Skeletal muscle satellite cell (primary cell): Measurements from ENCODE around the gene PIEZO1. TPM values are rescaled to one million over a fixed set of nuclear protein-coding genes. Genes with fewer than 3 reads are reported as not detected.
A peak's percentile ranks its signal among the peaks of the same experiment; 100 is the strongest.

ENCODE experiments used
- H3K27me3 ChIP-seq: 2 replicates; pipeline ENCODE4 v1.7.0; 2013; ENCODE audit warnings: low read length; ENCODE audit not compliant: control insufficient read depth, insufficient read depth
- H3K36me3 ChIP-seq: 2 replicates; pipeline ENCODE4 v1.7.0; 2013; ENCODE audit warnings: mild to moderate bottlenecking, control low read depth, low read length; ENCODE audit not compliant: insufficient read depth
- H3K4me1 ChIP-seq: 2 replicates; pipeline ENCODE4 v1.7.0; 2013; ENCODE audit warnings: low read length; ENCODE audit not compliant: control insufficient read depth, insufficient read depth
- H3K4me2 ChIP-seq: 2 replicates; pipeline ENCODE4 v1.7.0; 2013; ENCODE audit warnings: mild to moderate bottlenecking, low read length
- H3K4me3 ChIP-seq: 2 replicates; pipeline ENCODE4 v1.7.0; 2013; ENCODE audit warnings: low read length
- H3K9ac ChIP-seq: 2 replicates; pipeline ENCODE4 v1.7.0; 2013; ENCODE audit warnings: mild to moderate bottlenecking, low read depth, low read length, moderate library complexity
- H3K9me3 ChIP-seq: replicated peaks from 2 replicates; pipeline ENCODE4 v1.7.0; 2013; ENCODE audit warnings: mild to moderate bottlenecking, control low read depth, low read length
- total RNA-seq: library from RNA; depleted of rRNA; stranded (reverse); fragments of >200 nt; gene quantifications from 2 replicates; pipeline ENCODE4 v1.2.3, GENCODE V29; 2012; rRNA removed

PIEZO1 gene
- total RNA-seq: 155 and 171 TPM in 2 replicates

GRCh38 chr16:88785106-88785924 lies at the start of gene PIEZO1:
PIEZO1 (minus strand) TSS chr16:88785220; CDS start chr16:88784964, 256 bp downstream.
- no peaks in the 10 kb centered on the region for H3K27me3 ChIP-seq
- H3K9me3 ChIP-seq: no peaks in the 10 kb centered on the region
- peaks cover 31% of the 10 kb centered on the region for H3K4me1 ChIP-seq
- peak within 1 kb of the TSS; percentile 81 for H3K4me3 ChIP-seq
- peak within 1 kb of the TSS; percentile 82 for H3K4me2 ChIP-seq
- H3K9ac ChIP-seq: peak within 1 kb of the TSS; percentile 89
- H3K36me3 ChIP-seq: no peaks in the 10 kb centered on the region

- peaks cover 20% of the 10 kb centered on the region for H3K36me3 ChIP-seq
These were observed 49.6 kb upstream of the PIEZO1 start for GRCh38 chr16:88834670-88835069.

GRCh38 chr16:88833086-88833485 lies 48.1 kb upstream of the PIEZO1 start:
- Histone ChIP-seq H3K27me3 (no peaks in the 10 kb centered on the region), H3K36me3 (peaks cover 13% of the 10 kb centered on the region)

More at GRCh38 chr16:88834670-88835069, 49.6 kb upstream of the PIEZO1 start:
- Histone ChIP-seq H3K27me3 (no peaks in the 10 kb centered on the region), H3K4me1 (no peaks in the 10 kb centered on the region), H3K4me3 (no peak overlapping the region), H3K4me2 (no peak overlapping the region), H3K9me3 (no peaks in the 10 kb centered on the region), H3K9ac (no peak overlapping the region)

GRCh38 chr16:88831838-88832237 lies 46.8 kb upstream of the PIEZO1 start:
- Histone ChIP-seq H3K9me3 (no peaks in the 10 kb centered on the region), H3K9ac (no peak overlapping the region), H3K4me2 (no peak overlapping the region), H3K36me3 (peaks cover 10% of the 10 kb centered on the region), H3K27me3 (no peaks in the 10 kb centered on the region), H3K4me3 (no peak overlapping the region), H3K4me1 (no peaks in the 10 kb centered on the region)

More at GRCh38 chr16:88833086-88833485, 48.1 kb upstream of the PIEZO1 start:
- Histone ChIP-seq H3K4me2 (no peak overlapping the region), H3K9me3 (no peaks in the 10 kb centered on the region), H3K4me1 (no peaks in the 10 kb centered on the region), H3K9ac (no peak overlapping the region), H3K4me3 (no peak overlapping the region)

GRCh38 chr16:88830783-88831182 lies 45.8 kb upstream of the PIEZO1 start:
- H3K4me3 ChIP-seq: no peak overlapping the region
- H3K4me1 ChIP-seq: no peaks in the 10 kb centered on the region
- H3K9ac ChIP-seq: no peak overlapping the region
- H3K4me2 ChIP-seq: no peak overlapping the region
- H3K36me3 ChIP-seq: peaks cover 10% of the 10 kb centered on the region
- no peaks in the 10 kb centered on the region for H3K9me3 ChIP-seq
- H3K27me3 ChIP-seq: no peaks in the 10 kb centered on the region

- Histone ChIP-seq H3K27me3 (no peaks in the 10 kb centered on the region), H3K9me3 (no peaks in the 10 kb centered on the region), H3K4me3 (no peak overlapping the region), H3K36me3 (peaks cover 7% of the 10 kb centered on the region), H3K9ac (no peak overlapping the region), H3K4me2 (no peak overlapping the region), H3K4me1 (no peaks in the 10 kb centered on the region)
These were observed 45.2 kb upstream of the PIEZO1 start for GRCh38 chr16:88830258-88830657.

GRCh38 chr16:88828711-88829110 lies 43.7 kb upstream of the PIEZO1 start:
- no peak overlapping the region for H3K4me2 ChIP-seq
- no peaks in the 10 kb centered on the region for H3K27me3 ChIP-seq
- no peaks in the 10 kb centered on the region for H3K36me3 ChIP-seq
- H3K4me3 ChIP-seq: no peak overlapping the region
- H3K9me3 ChIP-seq: no peaks in the 10 kb centered on the region
- no peak overlapping the region for H3K9ac ChIP-seq
- no peaks in the 10 kb centered on the region for H3K4me1 ChIP-seq

GRCh38 chr16:88827727-88828126 lies 42.7 kb upstream of the PIEZO1 start:
- no peaks in the 10 kb centered on the region for H3K36me3 ChIP-seq
- H3K4me3 ChIP-seq: no peak overlapping the region
- H3K9me3 ChIP-seq: no peaks in the 10 kb centered on the region
- H3K27me3 ChIP-seq: no peaks in the 10 kb centered on the region
- H3K4me1 ChIP-seq: no peaks in the 10 kb centered on the region
- no peak overlapping the region for H3K9ac ChIP-seq
- no peak overlapping the region for H3K4me2 ChIP-seq

- H3K27me3 ChIP-seq: no peaks in the 10 kb centered on the region
- no peak overlapping the region for H3K4me2 ChIP-seq
- H3K36me3 ChIP-seq: peaks cover 9% of the 10 kb centered on the region
- H3K4me3 ChIP-seq: no peak overlapping the region
- no peak overlapping the region for H3K9ac ChIP-seq
- no peaks in the 10 kb centered on the region for H3K9me3 ChIP-seq
- no peaks in the 10 kb centered on the region for H3K4me1 ChIP-seq
These were observed 41.2 kb upstream of the PIEZO1 start for GRCh38 chr16:88826070-88826840.

- Histone ChIP-seq H3K9me3 (no peaks in the 10 kb centered on the region), H3K27me3 (no peaks in the 10 kb centered on the region), H3K9ac (no peak overlapping the region), H3K4me3 (no peak overlapping the region), H3K4me2 (no peak overlapping the region), H3K36me3 (peaks cover 9% of the 10 kb centered on the region), H3K4me1 (no peaks in the 10 kb centered on the region)
These were observed 40.1 kb upstream of the PIEZO1 start for GRCh38 chr16:88825146-88825545.

GRCh38 chr16:88824256-88825077 lies 39.4 kb upstream of the PIEZO1 start:
- no peaks in the 10 kb centered on the region for H3K9me3 ChIP-seq
- H3K4me3 ChIP-seq: no peak overlapping the region
- H3K9ac ChIP-seq: no peak overlapping the region
- H3K4me1 ChIP-seq: no peaks in the 10 kb centered on the region
- H3K27me3 ChIP-seq: no peaks in the 10 kb centered on the region
- H3K4me2 ChIP-seq: no peak overlapping the region
- H3K36me3 ChIP-seq: peaks cover 9% of the 10 kb centered on the region
